CD14-positive monocyte (primary cell): ENCODE data around the gene PRELID3B. TPM values are rescaled to one million over a fixed set of nuclear protein-coding genes. Genes with fewer than 3 reads are reported as not detected.

Source experiments
- DNase-seq, 3 donors: peaks; one replicate each; pipeline ENCODE4 v3.0.0-alpha.2; 2011 to 2022
- H2AFZ ChIP-seq: 2 replicates; pipeline ENCODE4 v1.6.0; 2012; ENCODE audit warnings: mild to moderate bottlenecking, low read depth, low read length, inconsistent platforms; ENCODE audit not compliant: insufficient read depth, poor library complexity, severe bottlenecking
- H3K27ac ChIP-seq, 2 donors: 1 replicate in 1 of 2; 2 replicates in 1 of 2; pipeline ENCODE4 v1.5.1; 2012 to 2013; ENCODE audit warnings: low read length in 2 of 2, control low read depth in 1 of 2, inconsistent platforms in 1 of 2, low read depth in 1 of 2, mild to moderate bottlenecking in 1 of 2
- H3K27me3 ChIP-seq, 2 donors: one replicate each; pipeline versions ENCODE4 v1.6.0 to v1.6.1; 2011 to 2013; ENCODE audit warnings: low read length in 2 of 2; ENCODE audit not compliant: control insufficient read depth in 2 of 2, insufficient read depth in 2 of 2
- H3K36me3 ChIP-seq, 2 donors: replicated peaks in 1 of 2; 1 replicate in 1 of 2; 2 replicates in 1 of 2; pipeline versions ENCODE4 v1.5.1 to v1.6.1; 2012 to 2013; ENCODE audit warnings: low read length in 2 of 2, control low read depth in 1 of 2, inconsistent platforms in 1 of 2, mild to moderate bottlenecking in 1 of 2; ENCODE audit not compliant: insufficient read depth in 2 of 2, control insufficient read depth in 1 of 2
- H3K4me1 ChIP-seq, 2 donors: 1 replicate in 1 of 2; 2 replicates in 1 of 2; pipeline versions ENCODE4 v1.5.1 to v1.6.1; 2012 to 2013; ENCODE audit warnings: low read length in 2 of 2, control low read depth in 1 of 2, inconsistent platforms in 1 of 2, mild to moderate bottlenecking in 1 of 2, moderate library complexity in 1 of 2; ENCODE audit not compliant: insufficient read depth in 2 of 2, control insufficient read depth in 1 of 2
- H3K4me2 ChIP-seq: replicated peaks from 2 replicates; pipeline ENCODE3; 2012; ENCODE audit warnings: low read length, moderate library complexity, mild to moderate bottlenecking; ENCODE audit not compliant: poor library complexity, severe bottlenecking; ENCODE audit errors: extremely low read depth
- H3K4me3 ChIP-seq, 3 experiments: fragments of 200-600 bp in 1 of 3; sonication (generic) in 1 of 3; replicated peaks in 1 of 3; 1 replicate in 2 of 3; 2 replicates in 1 of 3; pipeline ENCODE4 v1.5.1; 2011 to 2013; ENCODE audit warnings: low read length in 3 of 3, mild to moderate bottlenecking in 3 of 3, control low read depth in 2 of 3, low read depth in 2 of 3, inconsistent platforms in 1 of 3, moderate library complexity in 1 of 3
- H3K79me2 ChIP-seq: 2 replicates; pipeline ENCODE4 v1.6.0; 2012; ENCODE audit warnings: mild to moderate bottlenecking, control low read depth, inconsistent platforms, low read length, moderate library complexity; ENCODE audit not compliant: insufficient read depth
- H3K9ac ChIP-seq: 2 replicates; pipeline ENCODE4 v1.6.0; 2017; ENCODE audit warnings: low read length, mild to moderate bottlenecking; ENCODE audit not compliant: insufficient read depth, poor library complexity, severe bottlenecking
- H3K9me3 ChIP-seq, 2 donors: replicated peaks in 1 of 2; 1 replicate in 1 of 2; 2 replicates in 1 of 2; pipeline versions ENCODE4 v1.5.1 to v1.6.1; 2012 to 2013; ENCODE audit warnings: low read length in 2 of 2, control low read depth in 1 of 2; ENCODE audit not compliant: control insufficient read depth in 1 of 2, insufficient read depth in 1 of 2
- H4K20me1 ChIP-seq: 2 replicates; pipeline ENCODE4 v1.6.0; 2012; ENCODE audit warnings: mild to moderate bottlenecking, low read length, control low read depth, moderate library complexity; ENCODE audit not compliant: insufficient read depth
- H3K27ac Mint-ChIP-seq, 7 donors: one replicate each; pipeline ENCODE4 v1.8.0; 2020; ENCODE audit warnings: mild to moderate bottlenecking in 7 of 7, mixed read lengths in 7 of 7, moderate library complexity in 6 of 7, inconsistent platforms in 2 of 7
- H3K27me3 Mint-ChIP-seq, 3 donors: one replicate each; pipeline ENCODE4 v1.8.0; 2021 to 2022; ENCODE audit warnings: low read depth in 3 of 3, mild to moderate bottlenecking in 3 of 3, mixed read lengths in 3 of 3, moderate library complexity in 3 of 3, inconsistent platforms in 1 of 3
- H3K36me3 Mint-ChIP-seq, 2 donors: one replicate each; pipeline ENCODE4 v1.8.0; 2020; ENCODE audit warnings: mixed read lengths in 2 of 2, inconsistent platforms in 1 of 2, mild to moderate bottlenecking in 1 of 2
- H3K4me1 Mint-ChIP-seq: one replicate; pipeline ENCODE4 v1.8.0; 2020; ENCODE audit warnings: mild to moderate bottlenecking, mixed read lengths
- H3K4me3 Mint-ChIP-seq, 2 donors: one replicate each; pipeline ENCODE4 v1.8.0; 2020; ENCODE audit warnings: mild to moderate bottlenecking in 2 of 2, mixed read lengths in 2 of 2, moderate library complexity in 1 of 2
- H3K9me3 Mint-ChIP-seq, 7 donors: one replicate each; pipeline ENCODE4 v1.8.0; 2020 to 2022; ENCODE audit warnings: mixed read lengths in 7 of 7, mild to moderate bottlenecking in 6 of 7, moderate library complexity in 6 of 7, inconsistent platforms in 2 of 7
- WGBS: methylation state at CpG from one replicate; pipeline ENCODE4 v1.1.5; 2013; ENCODE audit warnings: missing lambda C conversion rate; ENCODE audit not compliant: insufficient coverage; 5-methylcytosine and 5-hydroxymethylcytosine counted together
- intact Hi-C, 2 donors: fragments of 100-400 bp; cut with micrococcal nuclease; formaldehyde crosslinking; loops; one replicate each; pipeline versions ENCODE4 v1.15.0 to v1.15.1; 2023
- polyA plus RNA-seq, 3 donors: library from polyadenylated mRNA; depleted of rRNA in 1 of 3; unstranded in 2 of 3; stranded (reverse) in 1 of 3; fragments of 300-500 nt in 2 of 3; fragments of >200 nt in 1 of 3; fragmentation: Illumina TruSeq in 2 of 3; gene quantifications; 1 replicate in 2 of 3; 2 replicates in 1 of 3; pipeline ENCODE4 v1.2.3, GENCODE V29; 2012 to 2021
- TF ChIP-seq, protein P1 (sequence below): fragments of 200-600 bp; IDR thresholded peaks from one replicate; pipeline ENCODE4 v1.8.0; 2022; ENCODE audit warnings: antibody characterized with exemption, mild to moderate bottlenecking

The PRELID3B gene
- polyA plus RNA-seq, 3 donors = 16.9 to 21.0 (median 20.1) TPM

DNA sequence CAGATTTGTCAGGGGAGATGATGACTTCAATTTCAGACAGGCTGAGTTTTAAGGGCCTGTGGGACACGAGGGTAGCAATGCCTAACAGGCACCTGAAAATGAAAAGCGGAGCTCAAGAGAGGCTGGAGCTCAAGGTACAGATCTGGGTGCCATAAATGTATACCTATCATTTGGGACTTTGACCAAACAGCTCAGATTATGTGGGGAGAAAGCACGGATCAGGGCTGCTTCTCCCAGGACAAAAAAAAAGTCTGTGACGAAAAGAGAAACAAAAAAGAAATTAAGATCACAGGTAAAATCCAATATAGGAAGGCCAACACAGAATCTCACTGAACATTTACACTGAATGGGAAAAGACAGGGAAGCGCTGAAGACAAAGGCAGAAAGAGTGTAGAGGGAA, 1.9 kb downstream of the PRELID3B start:
- Histone ChIP-seq H3K27me3 (no peaks in the 10 kb centered on the region), H3K4me1 (peaks cover 21 to 35% of the 10 kb centered on the region in 2 donors), H3K27ac (no peak overlapping the region), H3K9me3 (no peaks in the 10 kb centered on the region), H3K79me2 (peaks cover 58% of the 10 kb centered on the region), H3K9ac (no peak overlapping the region), H3K4me3 (no peak overlapping the region), H3K36me3 (peaks cover 27 to 41% of the 10 kb centered on the region in 2 donors), H3K4me2 (no peak overlapping the region), H2AFZ (no peak overlapping the region), H4K20me1 (peaks cover 42% of the 10 kb centered on the region)
- H3K36me3 Mint-ChIP-seq = peaks cover 37 to 42% of the 10 kb centered on the region in 2 donors
- DNase-seq = no peak
- H3K27ac Mint-ChIP-seq = peak overlapping the region in 3 of 7 donors; percentile 3 to 86 (median 6)
- peaks cover 40% of the 10 kb centered on the region for H3K4me1 Mint-ChIP-seq
- TF ChIP-seq, protein P1, sequence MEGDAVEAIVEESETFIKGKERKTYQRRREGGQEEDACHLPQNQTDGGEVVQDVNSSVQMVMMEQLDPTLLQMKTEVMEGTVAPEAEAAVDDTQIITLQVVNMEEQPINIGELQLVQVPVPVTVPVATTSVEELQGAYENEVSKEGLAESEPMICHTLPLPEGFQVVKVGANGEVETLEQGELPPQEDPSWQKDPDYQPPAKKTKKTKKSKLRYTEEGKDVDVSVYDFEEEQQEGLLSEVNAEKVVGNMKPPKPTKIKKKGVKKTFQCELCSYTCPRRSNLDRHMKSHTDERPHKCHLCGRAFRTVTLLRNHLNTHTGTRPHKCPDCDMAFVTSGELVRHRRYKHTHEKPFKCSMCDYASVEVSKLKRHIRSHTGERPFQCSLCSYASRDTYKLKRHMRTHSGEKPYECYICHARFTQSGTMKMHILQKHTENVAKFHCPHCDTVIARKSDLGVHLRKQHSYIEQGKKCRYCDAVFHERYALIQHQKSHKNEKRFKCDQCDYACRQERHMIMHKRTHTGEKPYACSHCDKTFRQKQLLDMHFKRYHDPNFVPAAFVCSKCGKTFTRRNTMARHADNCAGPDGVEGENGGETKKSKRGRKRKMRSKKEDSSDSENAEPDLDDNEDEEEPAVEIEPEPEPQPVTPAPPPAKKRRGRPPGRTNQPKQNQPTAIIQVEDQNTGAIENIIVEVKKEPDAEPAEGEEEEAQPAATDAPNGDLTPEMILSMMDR = no peak
- H3K27me3 Mint-ChIP-seq = peaks cover 0 to 2% (median 0%) of the 10 kb centered on the region in 3 donors
- 100% methylated on average over 1 of the region's 5 CpGs for WGBS
- H3K9me3 Mint-ChIP-seq = no peaks in the 10 kb centered on the region
- intact Hi-C loops = loop anchor here in 1 of 2 donors (5.0 to 10.0 kb wide), 2 partner anchors 143 to 386 kb away; partner anchors contain the start of gene STX16
- no peak overlapping the region for H3K4me3 Mint-ChIP-seq

DNA sequence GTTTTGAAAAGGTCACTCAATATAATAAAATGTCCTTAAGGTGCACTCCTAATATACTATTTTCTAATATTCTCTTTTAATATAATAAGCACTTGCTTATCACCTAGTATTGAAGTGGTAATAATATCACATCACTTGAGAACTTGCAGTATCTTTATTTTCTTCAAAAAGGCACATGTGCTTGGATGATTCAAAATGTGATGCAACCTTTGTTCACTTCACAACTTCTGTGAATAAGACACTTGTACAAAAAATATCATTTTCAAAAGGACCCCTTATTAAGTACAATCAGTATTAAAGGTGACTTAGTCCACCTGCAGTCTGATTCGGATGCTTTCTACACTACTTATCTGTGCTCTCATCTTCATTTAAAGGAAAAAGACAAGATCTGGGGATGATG, 3.4 kb downstream of the PRELID3B start:
- Histone ChIP-seq H3K27ac (no peak overlapping the region), H3K79me2 (peaks cover 58% of the 10 kb centered on the region), H3K36me3 (peaks cover 37 to 54% of the 10 kb centered on the region in 2 donors), H3K4me1 (peaks cover 21 to 35% of the 10 kb centered on the region in 2 donors), H4K20me1 (peaks cover 42% of the 10 kb centered on the region), H3K27me3 (no peaks in the 10 kb centered on the region), H3K9ac (no peak overlapping the region), H3K4me2 (no peak overlapping the region), H3K9me3 (no peaks in the 10 kb centered on the region), H2AFZ (no peak overlapping the region), H3K4me3 (no peak overlapping the region)
- no peak overlapping the region for H3K27ac Mint-ChIP-seq
- intact Hi-C loops = loop anchor here (2.0 to 10.0 kb wide), 3 partner anchors 34 to 144 kb away; partner anchors contain the start of gene NELFCD (in 1 of the 2)
- TF ChIP-seq, protein P1 = no peak
- no peaks in the 10 kb centered on the region for H3K27me3 Mint-ChIP-seq
- no CpG with 5 or more reads among the region's 1 CpG for WGBS
- H3K36me3 Mint-ChIP-seq = peaks cover 49 to 55% of the 10 kb centered on the region in 2 donors
- H3K4me3 Mint-ChIP-seq = no peak overlapping the region
- H3K9me3 Mint-ChIP-seq = no peaks in the 10 kb centered on the region
- peaks cover 40% of the 10 kb centered on the region for H3K4me1 Mint-ChIP-seq
- DNase-seq = no peak
